ENCODE data around the gene HES7. TPM values are rescaled to one million over a fixed set of nuclear protein-coding genes. Genes with fewer than 3 reads are reported as not detected.

Gene HES7
- total and polyA plus RNA-seq, 9 of the 15 experiments (the other 6 are each of a cell fraction or from before 2014, with no cell fraction given), result 0.03 to 1.7 (median 0.14) TPM; not detected in 1

DNA sequence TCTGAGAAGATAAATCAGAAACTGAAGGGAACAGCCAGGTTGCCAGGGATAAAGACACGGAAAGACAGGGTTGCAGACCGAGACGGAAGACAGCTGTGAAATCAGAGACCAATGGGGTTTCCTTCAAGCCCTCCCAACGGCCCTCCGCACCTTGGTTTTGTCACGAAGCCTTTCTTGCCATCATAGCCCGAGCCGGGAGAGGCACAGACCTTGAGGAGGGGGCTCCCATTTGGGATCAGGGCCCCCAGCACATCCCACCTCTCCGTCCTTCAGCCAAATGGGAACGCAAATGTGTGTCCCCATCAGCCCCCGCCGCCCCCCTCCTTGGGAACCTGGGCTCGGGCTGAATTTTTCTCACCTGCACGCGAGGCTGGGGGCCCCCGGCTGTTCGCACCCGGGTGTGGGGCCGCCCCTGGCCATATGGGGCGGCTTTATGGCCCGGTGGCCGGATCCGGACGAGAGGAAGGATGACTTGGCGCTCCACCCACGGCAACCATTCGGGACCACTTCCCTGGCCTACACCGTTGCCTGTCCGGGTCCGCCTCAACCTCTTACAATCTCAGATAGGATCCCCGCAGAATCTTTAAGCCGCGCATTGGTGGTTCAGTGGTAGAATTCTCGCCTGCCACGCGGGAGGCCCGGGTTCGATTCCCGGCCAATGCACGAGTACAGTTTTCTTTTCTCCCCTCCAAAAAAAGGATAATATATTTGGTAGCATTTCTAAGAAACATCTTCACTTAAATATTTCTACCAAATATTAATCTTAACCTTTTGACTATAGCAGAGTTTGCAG lies 1.4 kb upstream of the HES7 start:
- FAIRE-seq (peak; percentile 74), ATAC-seq (peak; percentile 33), DNase-seq (ENCODE audit: extremely low read depth in 1 of 4, low spot score in 3 of 4) (peak; percentile 72 to 80 (median 76))
- no TSS peak for BruUV-seq (replicated peaks)
- in situ Hi-C loops (cut with MboI), result no loop called here
- intact Hi-C loops (cut with micrococcal nuclease), result loop anchor here (10.0 kb wide), 1 partner anchor 291 kb away; the partner anchor contains the start of gene KDM6B
- H3K4me3 ChIP-seq, result peak overlapping the region; percentile 73
- no peaks in the 10 kb centered on the region; the same call in 1 of the 2 replicates for H4K20me1 ChIP-seq (replicated peaks; ENCODE audit: control insufficient read depth, insufficient read depth, low read length)
- H3K4me1 ChIP-seq (replicated peaks in 1 of 2; ENCODE audit: control insufficient read depth in 2 of 2, insufficient read depth in 2 of 2, low read length in 2 of 2), result peaks cover 22 to 66% of the 10 kb centered on the region in 2 experiments
- CTCF ChIA-PET (ENCODE audit: low intra/inter-chr PET ratio), result no interaction called here
- WGBS (ENCODE audit: insufficient coverage, low coverage, missing lambda C conversion rate), result 1% methylated on average over 14 of the region's 40 CpGs
- H2AFZ ChIP-seq (ENCODE audit: low read depth, low read length), result peak overlapping the region; percentile 82; the same call in 1 of the 2 replicates
- H3K27ac ChIP-seq (ENCODE audit: extremely low read depth, low read depth, low read length), result no peak overlapping the region
- no peaks in the 10 kb centered on the region for H3K79me2 ChIP-seq (ENCODE audit: control insufficient read depth, insufficient read depth, low read length)
- peak overlapping the region; percentile 44 to 80 for H3K9ac ChIP-seq (ENCODE audit: insufficient read depth in 1 of 2, low read depth in 2 of 2, low read length in 2 of 2)
- peak overlapping the region; percentile 87 for H3K4me2 ChIP-seq (ENCODE audit: insufficient read depth, low read length)
- H3K9me3 ChIP-seq (replicated peaks; ENCODE audit: control insufficient read depth, insufficient read depth, low read depth, low read length), result no peaks in the 10 kb centered on the region
- no peaks in the 10 kb centered on the region for H3K36me3 ChIP-seq (ENCODE audit: control insufficient read depth, insufficient read depth, low read length)
- H3K27me3 ChIP-seq (ENCODE audit: control insufficient read depth in 2 of 2, insufficient read depth in 2 of 2, low read length in 2 of 2), result 0 out of 5 replicates have a peak, but pooled peaks cover 0 to 9% of the 10 kb centered on the region in 2 experiments
- POLR2A ChIA-PET, result interaction anchor here (1.1 kb wide), 1 partner anchor 10 kb away, joined by 4 read pairs; no protein-coding TSS in a partner anchor
- no peaks in the 10 kb centered on the region for H3K9me1 ChIP-seq (ENCODE audit: control insufficient read depth, insufficient read depth, low read length)
- no peak for TF ChIP-seq GTF2F1 (IDR thresholded peaks at IDR 0.05; ENCODE audit: low read depth, low read length)
- peak; percentile 51 for TF ChIP-seq EP300 (IDR thresholded peaks at IDR 0.05; ENCODE audit: low read length)
- no peak for TF ChIP-seq SOX6 (IDR thresholded peaks at IDR 0.05)
- no peak for TF ChIP-seq NCOA2 (IDR thresholded peaks at IDR 0.05; ENCODE audit: partially characterized antibody in 2 of 2)
- TF ChIP-seq POLR2G (IDR thresholded peaks at IDR 0.05; ENCODE audit: low read depth, low read length), result peak; percentile 72
- TF ChIP-seq SMARCE1 (IDR thresholded peaks at IDR 0.05), result no peak
- TF ChIP-seq, protein P1, sequence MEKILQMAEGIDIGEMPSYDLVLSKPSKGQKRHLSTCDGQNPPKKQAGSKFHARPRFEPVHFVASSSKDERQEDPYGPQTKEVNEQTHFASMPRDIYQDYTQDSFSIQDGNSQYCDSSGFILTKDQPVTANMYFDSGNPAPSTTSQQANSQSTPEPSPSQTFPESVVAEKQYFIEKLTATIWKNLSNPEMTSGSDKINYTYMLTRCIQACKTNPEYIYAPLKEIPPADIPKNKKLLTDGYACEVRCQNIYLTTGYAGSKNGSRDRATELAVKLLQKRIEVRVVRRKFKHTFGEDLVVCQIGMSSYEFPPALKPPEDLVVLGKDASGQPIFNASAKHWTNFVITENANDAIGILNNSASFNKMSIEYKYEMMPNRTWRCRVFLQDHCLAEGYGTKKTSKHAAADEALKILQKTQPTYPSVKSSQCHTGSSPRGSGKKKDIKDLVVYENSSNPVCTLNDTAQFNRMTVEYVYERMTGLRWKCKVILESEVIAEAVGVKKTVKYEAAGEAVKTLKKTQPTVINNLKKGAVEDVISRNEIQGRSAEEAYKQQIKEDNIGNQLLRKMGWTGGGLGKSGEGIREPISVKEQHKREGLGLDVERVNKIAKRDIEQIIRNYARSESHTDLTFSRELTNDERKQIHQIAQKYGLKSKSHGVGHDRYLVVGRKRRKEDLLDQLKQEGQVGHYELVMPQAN (IDR thresholded peaks at IDR 0.05; ENCODE audit: borderline replicate concordance), result no peak
- TF ChIP-seq PTTG1 (tag; IDR thresholded peaks at IDR 0.05; ENCODE audit: low read depth), result no peak
- TF ChIP-seq, protein P2, sequence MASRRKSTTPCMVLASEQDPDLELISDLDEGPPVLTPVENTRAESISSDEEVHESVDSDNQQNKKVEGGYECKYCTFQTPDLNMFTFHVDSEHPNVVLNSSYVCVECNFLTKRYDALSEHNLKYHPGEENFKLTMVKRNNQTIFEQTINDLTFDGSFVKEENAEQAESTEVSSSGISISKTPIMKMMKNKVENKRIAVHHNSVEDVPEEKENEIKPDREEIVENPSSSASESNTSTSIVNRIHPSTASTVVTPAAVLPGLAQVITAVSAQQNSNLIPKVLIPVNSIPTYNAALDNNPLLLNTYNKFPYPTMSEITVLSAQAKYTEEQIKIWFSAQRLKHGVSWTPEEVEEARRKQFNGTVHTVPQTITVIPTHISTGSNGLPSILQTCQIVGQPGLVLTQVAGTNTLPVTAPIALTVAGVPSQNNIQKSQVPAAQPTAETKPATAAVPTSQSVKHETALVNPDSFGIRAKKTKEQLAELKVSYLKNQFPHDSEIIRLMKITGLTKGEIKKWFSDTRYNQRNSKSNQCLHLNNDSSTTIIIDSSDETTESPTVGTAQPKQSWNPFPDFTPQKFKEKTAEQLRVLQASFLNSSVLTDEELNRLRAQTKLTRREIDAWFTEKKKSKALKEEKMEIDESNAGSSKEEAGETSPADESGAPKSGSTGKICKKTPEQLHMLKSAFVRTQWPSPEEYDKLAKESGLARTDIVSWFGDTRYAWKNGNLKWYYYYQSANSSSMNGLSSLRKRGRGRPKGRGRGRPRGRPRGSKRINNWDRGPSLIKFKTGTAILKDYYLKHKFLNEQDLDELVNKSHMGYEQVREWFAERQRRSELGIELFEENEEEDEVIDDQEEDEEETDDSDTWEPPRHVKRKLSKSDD (conservative IDR thresholded peaks at IDR 0.05; ENCODE audit: low read length), result no peak
- peak; percentile 87 for TF ChIP-seq POLR3A (IDR thresholded peaks at IDR 0.05; ENCODE audit: borderline replicate concordance, extremely low read depth, insufficient read depth, insufficient read length)
- peak; percentile 61 for TF ChIP-seq CXXC5 (CRISPR knock-in tag; IDR thresholded peaks at IDR 0.05)
- no peak for TF ChIP-seq ZNF197 (CRISPR knock-in tag; IDR thresholded peaks at IDR 0.05; ENCODE audit: low read depth)
- peak; percentile 18; the same call in 1 of the 2 replicates for TF ChIP-seq HCFC1 (IDR thresholded peaks at IDR 0.05; ENCODE audit: low read depth, low read length)
- no peak for TF ChIP-seq CBX8 (IDR thresholded peaks at IDR 0.05; ENCODE audit: borderline replicate concordance, extremely low read depth, low read depth, low read length, poor library complexity, severe bottlenecking)

All from K562 (cell line).